ENCODE measurements around the gene ARHGAP18. TPM values are rescaled to one million over a fixed set of nuclear protein-coding genes. Genes with fewer than 3 reads are reported as not detected.

Gene ARHGAP18
- total RNA-seq, 4 donors from 2014 or later: 9.6 to 16.8 (median 13.9) TPM

DNA sequence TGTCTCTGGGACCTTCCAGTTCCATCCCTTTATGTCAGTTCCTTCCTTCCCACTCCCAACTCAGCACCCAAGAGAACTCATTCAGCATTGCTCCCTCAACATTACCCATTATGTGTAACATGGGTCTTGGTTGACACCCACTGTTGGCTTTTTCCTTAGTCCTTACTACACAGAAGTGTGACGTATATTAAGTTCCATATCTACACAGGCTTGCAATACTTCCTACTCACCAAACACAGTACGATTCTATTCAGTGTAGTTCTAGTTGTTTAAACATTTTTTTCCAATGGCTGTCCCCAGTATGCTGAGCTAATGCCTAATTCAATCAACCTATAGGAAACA, 37.7 kb downstream of the ARHGAP18 start:
- 65 to 80% methylated on average over 2 of the region's 2 CpGs for WGBS, 2 donors
- H3K36me3 ChIP-seq: no peaks in the 10 kb centered on the region
- no peak overlapping the region for H3K4me3 ChIP-seq
- H3K27ac ChIP-seq: peak overlapping the region in 3 of 4 donors; percentile 59 to 70 (median 67)
- no peaks in the 10 kb centered on the region for H3K9me3 ChIP-seq
- no peak for DNase-seq (ENCODE audit: low spot score in 2 of 2)
- no peaks in the 10 kb centered on the region for H3K27me3 ChIP-seq
- TF ChIP-seq CTCF (IDR thresholded peaks at IDR 0.05) (no peak), POLR2A (IDR thresholded peaks at IDR 0.05) (no peak), EP300 (IDR thresholded peaks at IDR 0.05) (no peak)
- H3K4me1 ChIP-seq: peaks cover 0 to 36% (median 15%) of the 10 kb centered on the region in 4 donors

GRCh38 chr6:129671442-129672340, 38.3 kb downstream of the ARHGAP18 start:
- Histone ChIP-seq H3K9me3 (no peaks in the 10 kb centered on the region), H3K4me1 (peaks cover 0 to 36% (median 15%) of the 10 kb centered on the region in 4 donors), H3K27ac (peak overlapping the region in 3 of 4 donors; percentile 59 to 70 (median 67)), H3K36me3 (no peaks in the 10 kb centered on the region), H3K27me3 (no peaks in the 10 kb centered on the region), H3K4me3 (no peak overlapping the region)
- TF ChIP-seq CTCF (IDR thresholded peaks at IDR 0.05): peak in 2 of 5 experiments; percentile 14 to 34
- no peak for TF ChIP-seq POLR2A (IDR thresholded peaks at IDR 0.05)
- TF ChIP-seq EP300 (IDR thresholded peaks at IDR 0.05): peak in 1 of 2 donors; percentile 52
- no peak for DNase-seq (ENCODE audit: low spot score in 2 of 2)
- WGBS, 2 donors: 88 to 92% methylated on average over 10 of the region's 10 CpGs

DNA sequence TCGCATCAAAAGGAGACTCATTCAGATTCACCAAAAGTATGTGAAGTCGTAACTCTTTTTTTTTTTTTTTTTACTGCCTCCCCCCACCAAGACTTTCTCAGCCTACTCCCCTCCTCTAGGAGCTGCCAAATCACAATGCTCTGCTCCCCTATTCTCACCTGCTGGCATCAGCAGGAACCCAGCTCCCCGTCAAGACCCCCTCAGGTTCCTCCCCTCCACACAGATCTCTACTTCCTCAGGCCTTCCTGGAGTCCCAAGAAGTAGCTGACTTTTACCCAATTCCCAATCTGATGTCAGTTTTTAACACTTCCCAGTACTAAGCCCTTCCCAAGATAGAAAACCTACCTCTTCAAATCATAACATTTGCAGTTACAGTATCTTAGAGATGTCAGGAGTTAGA, 39.3 kb downstream of the ARHGAP18 start:
- peaks cover 0 to 36% (median 15%) of the 10 kb centered on the region in 4 donors for H3K4me1 ChIP-seq
- H3K36me3 ChIP-seq: no peaks in the 10 kb centered on the region
- peak overlapping the region in 1 of 4 donors; percentile 2 for H3K27ac ChIP-seq
- H3K4me3 ChIP-seq: no peak overlapping the region
- H3K27me3 ChIP-seq: no peaks in the 10 kb centered on the region
- WGBS, 2 donors: 88 to 92% methylated on average over 3 of the region's 3 CpGs
- no peaks in the 10 kb centered on the region for H3K9me3 ChIP-seq
- TF ChIP-seq CTCF (IDR thresholded peaks at IDR 0.05) (no peak), POLR2A (IDR thresholded peaks at IDR 0.05) (no peak), EP300 (IDR thresholded peaks at IDR 0.05) (no peak)
- no peak for DNase-seq (ENCODE audit: low spot score in 2 of 2)

- Histone ChIP-seq H3K9me3 (no peaks in the 10 kb centered on the region), H3K4me1 (peaks cover 0 to 34% (median 6%) of the 10 kb centered on the region in 4 donors), H3K27ac (no peak overlapping the region), H3K4me3 (no peak overlapping the region), H3K36me3 (no peaks in the 10 kb centered on the region), H3K27me3 (no peaks in the 10 kb centered on the region)
- no peak for DNase-seq (ENCODE audit: low spot score in 2 of 2)
- TF ChIP-seq POLR2A (IDR thresholded peaks at IDR 0.05) (no peak), EP300 (IDR thresholded peaks at IDR 0.05) (no peak), CTCF (IDR thresholded peaks at IDR 0.05) (no peak)
Measured at GRCh38 chr6:129667621-129668020, 42.4 kb downstream of the ARHGAP18 start.

DNA sequence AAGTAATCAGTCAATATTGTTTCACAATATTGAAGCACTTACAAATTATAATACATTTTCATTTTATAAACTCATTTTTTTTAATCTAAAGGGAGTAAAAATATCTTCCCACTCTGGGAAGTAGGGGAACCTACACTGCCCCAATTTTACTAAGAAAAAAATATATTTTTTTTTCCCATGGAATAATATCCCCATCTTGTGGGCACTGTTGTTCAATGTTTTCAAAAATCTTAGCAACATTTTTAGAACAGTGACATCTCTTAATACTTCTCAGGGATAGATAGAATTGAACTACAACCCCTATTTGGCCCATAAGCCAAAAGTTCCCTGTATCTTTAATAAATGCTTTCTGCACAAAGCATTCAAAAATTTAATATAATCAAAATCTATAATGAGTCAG, 42.9 kb downstream of the ARHGAP18 start:
- no peaks in the 10 kb centered on the region for H3K9me3 ChIP-seq
- no peaks in the 10 kb centered on the region for H3K27me3 ChIP-seq
- TF ChIP-seq CTCF (IDR thresholded peaks at IDR 0.05) (no peak), EP300 (IDR thresholded peaks at IDR 0.05) (no peak), POLR2A (IDR thresholded peaks at IDR 0.05) (no peak)
- no peak overlapping the region for H3K27ac ChIP-seq
- H3K4me1 ChIP-seq: peaks cover 0 to 34% (median 3%) of the 10 kb centered on the region in 4 donors
- no peak for DNase-seq (ENCODE audit: low spot score in 2 of 2)
- H3K4me3 ChIP-seq: no peak overlapping the region
- no peaks in the 10 kb centered on the region for H3K36me3 ChIP-seq
